GM19463 (cell line): ENCODE data around the gene CYP24A1.

ENCODE experiments used
- ATAC-seq: cut with Tn5 transposase; IDR thresholded peaks from one replicate; pipeline ENCODE4 v1.9.1; 2021; ENCODE audit warnings: mild to moderate bottlenecking, moderate library complexity; ENCODE audit not compliant: unreplicated experiment

The CYP24A1 gene

GRCh38 chr20:54173653-54174456, at the start of gene CYP24A1:
Gene CYP24A1 (minus strand): TSS chr20:54173986. CDS start chr20:54173579, 407 bp downstream.
- ATAC-seq = no peak

- ATAC-seq = no peak
These were observed 49.5 kb upstream of the CYP24A1 start for GRCh38 chr20:54223285-54223684.

GRCh38 chr20:54221996-54222890, 48.5 kb upstream of the CYP24A1 start:
- ATAC-seq = no peak

- ATAC-seq = no peak
These were observed 47.6 kb upstream of the CYP24A1 start for GRCh38 chr20:54221353-54221752.

GRCh38 chr20:54220722-54221121, 46.9 kb upstream of the CYP24A1 start:
- no peak for ATAC-seq

GRCh38 chr20:54219751-54220426, 46.1 kb upstream of the CYP24A1 start:
- ATAC-seq = no peak

GRCh38 chr20:54218470-54218869, 44.7 kb upstream of the CYP24A1 start:
- no peak for ATAC-seq

- no peak for ATAC-seq
These were observed 44.0 kb upstream of the CYP24A1 start for GRCh38 chr20:54217762-54218161.

GRCh38 chr20:54215157-54215789, 41.5 kb upstream of the CYP24A1 start:
- no peak for ATAC-seq

GRCh38 chr20:54214566-54214965, 40.8 kb upstream of the CYP24A1 start:
- ATAC-seq = no peak

GRCh38 chr20:54212871-54213270, 39.1 kb upstream of the CYP24A1 start:
- no peak for ATAC-seq

GRCh38 chr20:54212226-54212625, 38.4 kb upstream of the CYP24A1 start:
- ATAC-seq = no peak

GRCh38 chr20:54209216-54209813, 35.5 kb upstream of the CYP24A1 start:
- no peak for ATAC-seq

GRCh38 chr20:54208548-54209176, 34.9 kb upstream of the CYP24A1 start:
- peak; percentile 6 for ATAC-seq

GRCh38 chr20:54207743-54208547, 34.2 kb upstream of the CYP24A1 start, which contains the start of gene PFDN4:
Gene PFDN4 (plus strand): TSS chr20:54208087. CDS start chr20:54208101, 14 bp downstream.
- peak; percentile 93 for ATAC-seq

- no peak for ATAC-seq
These were observed 33.4 kb upstream of the CYP24A1 start for GRCh38 chr20:54207053-54207742.

GRCh38 chr20:54205450-54205849, 31.7 kb upstream of the CYP24A1 start:
- no peak for ATAC-seq

- ATAC-seq = no peak
These were observed 30.7 kb upstream of the CYP24A1 start for GRCh38 chr20:54204481-54204880.
